Measurements from ENCODE around the gene ULK4.

GRCh38 chr3:41600616-41601015 lies 361.3 kb downstream of the ULK4 start:
- TF ChIP-seq CTCF (IDR thresholded peaks at IDR 0.05 in 8 of 11, conservative IDR thresholded peaks at IDR 0.05 in 3 of 11) (no peak), POLR2AphosphoS5 (IDR thresholded peaks at IDR 0.05) (no peak)

All from spleen (tissue), 7 donors.